Gastroesophageal sphincter (tissue), 3 donors: ENCODE results near the gene PSMB2.

ENCODE experiments used
- POLR2AphosphoS5 ChIP-seq: sonication (generic); formaldehyde crosslinking; IDR thresholded peaks from one replicate; pipeline ENCODE4 v1.6.1; 2017; ENCODE audit warnings: antibody characterized with exemption
- TF ChIP-seq, protein P1 (sequence below), 4 experiments: fragments of 200-600 bp in 2 of 4; fragments of 450-650 bp in 2 of 4; sonication (generic) in 1 of 4; IDR thresholded peaks; one replicate each; pipeline ENCODE4 v1.5.1; 2017 to 2019; ENCODE audit warnings: antibody characterized with exemption in 4 of 4, mild to moderate bottlenecking in 2 of 4, moderate library complexity in 2 of 4

DNA sequence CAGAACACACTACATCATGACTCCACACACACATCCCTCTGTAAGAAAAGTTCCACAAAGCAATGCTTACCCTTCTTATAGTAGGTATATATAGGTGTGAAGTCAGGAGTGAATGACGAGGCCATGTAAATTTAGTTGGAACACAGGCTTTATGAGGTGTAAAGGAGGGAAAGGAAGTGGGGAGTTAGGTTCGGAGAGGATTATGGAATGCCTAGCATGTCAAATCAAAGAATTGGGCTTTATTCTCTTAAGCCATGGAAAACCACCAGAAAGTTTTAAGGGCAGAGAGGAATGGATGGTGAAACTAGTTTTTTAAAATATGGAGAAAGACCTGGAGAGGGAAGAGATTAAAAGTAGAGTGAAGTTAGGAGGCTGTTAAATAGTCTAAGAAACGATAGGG is 41.9 kb downstream of the PSMB2 start:
- TF ChIP-seq, protein P1, sequence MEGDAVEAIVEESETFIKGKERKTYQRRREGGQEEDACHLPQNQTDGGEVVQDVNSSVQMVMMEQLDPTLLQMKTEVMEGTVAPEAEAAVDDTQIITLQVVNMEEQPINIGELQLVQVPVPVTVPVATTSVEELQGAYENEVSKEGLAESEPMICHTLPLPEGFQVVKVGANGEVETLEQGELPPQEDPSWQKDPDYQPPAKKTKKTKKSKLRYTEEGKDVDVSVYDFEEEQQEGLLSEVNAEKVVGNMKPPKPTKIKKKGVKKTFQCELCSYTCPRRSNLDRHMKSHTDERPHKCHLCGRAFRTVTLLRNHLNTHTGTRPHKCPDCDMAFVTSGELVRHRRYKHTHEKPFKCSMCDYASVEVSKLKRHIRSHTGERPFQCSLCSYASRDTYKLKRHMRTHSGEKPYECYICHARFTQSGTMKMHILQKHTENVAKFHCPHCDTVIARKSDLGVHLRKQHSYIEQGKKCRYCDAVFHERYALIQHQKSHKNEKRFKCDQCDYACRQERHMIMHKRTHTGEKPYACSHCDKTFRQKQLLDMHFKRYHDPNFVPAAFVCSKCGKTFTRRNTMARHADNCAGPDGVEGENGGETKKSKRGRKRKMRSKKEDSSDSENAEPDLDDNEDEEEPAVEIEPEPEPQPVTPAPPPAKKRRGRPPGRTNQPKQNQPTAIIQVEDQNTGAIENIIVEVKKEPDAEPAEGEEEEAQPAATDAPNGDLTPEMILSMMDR (IDR thresholded peaks at IDR 0.05) = no peak
- no peak for TF ChIP-seq POLR2AphosphoS5
